ENCODE measurements around the gene RTKN2.
"Not testable (repeated sequence)": the region's sequence is repeated elsewhere in the genome, so short reads cannot be mapped to it uniquely, and the experiment has no call there.

The RTKN2 gene

GRCh38 chr10:62244785-62245467, 23.7 kb downstream of the RTKN2 start:
- peak; percentile 43 for DNase-seq (ENCODE audit: low spot score)
- peak overlapping the region; percentile 63 for H3K27ac Mint-ChIP-seq
- peaks cover 7% of the 10 kb centered on the region for H3K36me3 Mint-ChIP-seq (ENCODE audit: low read depth)
- no peaks in the 10 kb centered on the region for H3K27me3 Mint-ChIP-seq (ENCODE audit: low read depth)
- H3K9me3 Mint-ChIP-seq = no peaks in the 10 kb centered on the region
- H3K4me3 Mint-ChIP-seq = peak overlapping the region; percentile 66
- H3K4me1 Mint-ChIP-seq (ENCODE audit: low read depth) = peaks cover 32% of the 10 kb centered on the region

DNA sequence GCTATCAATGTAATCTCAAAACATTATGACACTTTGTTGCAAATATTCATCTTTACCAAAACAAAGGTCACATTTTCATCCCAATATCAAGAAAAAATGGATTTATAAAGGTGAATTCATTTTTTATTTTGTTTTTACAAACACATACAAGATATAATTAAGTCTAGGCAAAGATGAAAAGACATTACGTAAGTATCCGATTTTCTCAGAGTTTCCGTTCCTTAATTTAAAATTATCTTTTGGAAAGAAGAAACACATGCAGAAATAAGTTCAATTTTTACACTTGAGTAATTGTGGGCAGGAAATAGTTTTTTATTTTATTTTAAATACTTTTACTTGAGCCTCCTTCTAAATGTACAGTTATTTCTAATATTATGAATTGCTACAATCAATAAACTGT, 24.6 kb downstream of the RTKN2 start:
- Mint-ChIP-seq H3K4me3 (peak overlapping the region; percentile 65), H3K4me1 (ENCODE audit: low read depth) (peaks cover 32% of the 10 kb centered on the region), H3K9me3 (no peaks in the 10 kb centered on the region), H3K27me3 (ENCODE audit: low read depth) (no peaks in the 10 kb centered on the region), H3K36me3 (ENCODE audit: low read depth) (peaks cover 7% of the 10 kb centered on the region), H3K27ac (peak overlapping the region; percentile 17)
- no peak for DNase-seq (ENCODE audit: low spot score)

DNA sequence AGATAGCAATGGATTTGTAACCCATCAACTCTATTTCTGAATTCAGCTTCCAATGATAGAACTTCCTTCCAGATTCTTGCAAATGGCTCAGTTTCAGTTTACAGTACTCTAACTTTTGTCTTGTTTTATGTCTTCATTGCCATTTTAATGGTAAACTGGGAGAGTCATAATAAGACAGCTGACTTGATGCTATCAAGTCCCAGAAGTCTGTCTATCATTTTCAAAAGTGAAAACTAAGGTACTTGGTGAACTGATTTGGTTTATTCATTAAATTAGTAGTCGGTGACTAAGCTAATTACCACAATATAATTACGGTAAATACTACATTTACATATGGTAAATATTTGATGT, 25.0 kb downstream of the RTKN2 start:
- H3K9me3 Mint-ChIP-seq = no peaks in the 10 kb centered on the region
- H3K36me3 Mint-ChIP-seq (ENCODE audit: low read depth) = peaks cover 7% of the 10 kb centered on the region
- no peaks in the 10 kb centered on the region for H3K27me3 Mint-ChIP-seq (ENCODE audit: low read depth)
- peak overlapping the region; percentile 84 for H3K27ac Mint-ChIP-seq
- H3K4me3 Mint-ChIP-seq = peak overlapping the region; percentile 65
- DNase-seq (ENCODE audit: low spot score) = no peak
- H3K4me1 Mint-ChIP-seq (ENCODE audit: low read depth) = peaks cover 36% of the 10 kb centered on the region

GRCh38 chr10:62242965-62243646, 25.5 kb downstream of the RTKN2 start:
- H3K36me3 Mint-ChIP-seq (ENCODE audit: low read depth); H3K27me3 Mint-ChIP-seq (ENCODE audit: low read depth); H3K9me3 Mint-ChIP-seq; DNase-seq (ENCODE audit: low spot score): not testable (repeated sequence)
- peak overlapping the region; percentile 84 for H3K27ac Mint-ChIP-seq
- H3K4me1 Mint-ChIP-seq (ENCODE audit: low read depth) = peaks cover 36% of the 10 kb centered on the region
- peak overlapping the region; percentile 65 for H3K4me3 Mint-ChIP-seq

DNA sequence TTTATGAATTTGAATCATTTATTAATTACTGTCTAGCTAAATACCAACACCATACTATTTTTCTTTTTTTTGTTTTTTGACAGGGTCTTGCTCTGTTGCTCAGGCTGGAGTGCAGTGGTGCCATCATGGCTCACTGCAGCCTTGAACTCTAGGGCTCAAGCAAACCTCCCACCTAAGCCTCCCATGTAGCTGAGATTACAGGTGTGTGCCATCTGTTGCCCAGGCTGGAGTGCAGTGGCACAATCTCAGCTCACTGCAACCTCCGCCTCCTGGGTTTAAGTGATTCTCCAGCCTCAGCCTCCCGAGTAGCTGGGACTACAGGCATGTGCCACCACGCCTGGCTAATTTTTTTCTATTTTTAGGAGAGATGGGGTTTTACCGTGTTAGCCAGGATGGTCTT, 27.1 kb downstream of the RTKN2 start:
- H3K36me3 Mint-ChIP-seq (ENCODE audit: low read depth); H3K4me3 Mint-ChIP-seq; H3K27ac Mint-ChIP-seq: not testable (repeated sequence)

GRCh38 chr10:62239994-62240393, 28.6 kb downstream of the RTKN2 start:
- Mint-ChIP-seq H3K36me3 (ENCODE audit: low read depth) (peaks cover 8% of the 10 kb centered on the region), H3K4me3 (peak overlapping the region; percentile 7), H3K4me1 (ENCODE audit: low read depth) (peaks cover 38% of the 10 kb centered on the region), H3K27me3 (ENCODE audit: low read depth) (no peaks in the 10 kb centered on the region), H3K9me3 (no peaks in the 10 kb centered on the region), H3K27ac (peak overlapping the region; percentile 52)
- no peak for DNase-seq (ENCODE audit: low spot score)

More for the DNA sequence above, 27.1 kb downstream of the RTKN2 start:
- H3K9me3 Mint-ChIP-seq; DNase-seq (ENCODE audit: low spot score); H3K27me3 Mint-ChIP-seq (ENCODE audit: low read depth): not testable (repeated sequence)
- H3K4me1 Mint-ChIP-seq (ENCODE audit: low read depth) = peaks cover 39% of the 10 kb centered on the region

DNA sequence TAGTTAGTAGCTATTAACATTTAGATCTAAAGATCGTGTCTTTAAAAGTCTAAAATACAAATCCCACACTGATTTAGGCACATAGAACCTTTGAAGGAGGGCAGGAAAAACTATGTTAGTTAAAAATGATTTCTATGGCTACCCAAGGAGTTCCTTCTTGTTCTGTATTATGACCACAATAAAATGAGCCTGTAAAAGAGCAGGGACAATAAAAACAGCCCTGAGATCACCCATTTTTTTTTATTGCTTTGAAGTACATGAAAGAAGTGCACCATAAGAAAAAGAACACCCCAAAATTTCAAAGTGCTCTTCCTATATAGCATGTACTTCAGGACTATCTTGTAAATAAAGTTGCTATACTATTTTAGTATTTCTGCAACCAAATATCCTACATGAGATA, 29.8 kb downstream of the RTKN2 start:
- Mint-ChIP-seq H3K27me3 (ENCODE audit: low read depth) (no peaks in the 10 kb centered on the region), H3K9me3 (no peaks in the 10 kb centered on the region), H3K36me3 (ENCODE audit: low read depth) (peaks cover 14% of the 10 kb centered on the region), H3K4me3 (no peak overlapping the region), H3K27ac (peak overlapping the region; percentile 41), H3K4me1 (ENCODE audit: low read depth) (peaks cover 38% of the 10 kb centered on the region)
- no peak for DNase-seq (ENCODE audit: low spot score)

DNA sequence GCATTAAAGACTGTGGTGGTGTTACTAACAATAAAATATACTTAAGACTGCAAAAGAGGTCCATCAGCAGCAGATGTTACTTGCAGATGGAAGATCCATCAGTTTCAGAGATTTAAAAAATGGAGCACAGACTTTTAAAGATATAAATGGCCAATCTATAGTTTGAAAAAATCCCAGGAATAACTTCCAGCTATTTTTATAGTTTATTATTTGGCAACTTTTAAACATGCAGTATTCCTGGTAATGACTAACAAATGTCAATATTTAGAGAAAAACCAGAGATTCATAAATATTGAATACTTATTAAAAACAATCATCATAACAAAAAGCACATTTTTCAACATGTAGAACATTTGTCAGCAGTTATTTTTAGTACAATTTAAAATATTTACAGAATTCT, 30.7 kb downstream of the RTKN2 start:
- Mint-ChIP-seq H3K27ac (no peak overlapping the region), H3K4me3 (no peak overlapping the region), H3K4me1 (ENCODE audit: low read depth) (peaks cover 38% of the 10 kb centered on the region), H3K27me3 (ENCODE audit: low read depth) (no peaks in the 10 kb centered on the region), H3K9me3 (no peaks in the 10 kb centered on the region), H3K36me3 (ENCODE audit: low read depth) (peaks cover 12% of the 10 kb centered on the region)
- no peak for DNase-seq (ENCODE audit: low spot score)

DNA sequence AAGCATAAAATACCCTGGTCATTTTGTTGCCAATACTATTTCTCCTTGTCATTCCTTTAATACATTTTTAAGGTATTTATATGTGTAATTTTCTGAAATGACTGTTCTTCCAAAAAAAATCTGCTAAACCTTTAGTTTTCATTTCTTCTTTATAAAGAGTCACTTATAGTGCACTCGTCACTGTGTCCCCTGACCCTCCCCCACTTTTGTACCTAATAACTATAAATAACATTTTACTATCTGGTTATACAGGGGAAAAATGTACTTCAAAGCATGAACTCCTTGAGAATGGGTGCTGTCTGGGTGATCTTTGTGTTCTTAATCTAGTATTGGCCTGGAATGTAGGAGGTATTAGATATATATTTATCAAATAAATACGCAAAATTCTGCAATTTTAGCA, 31.1 kb downstream of the RTKN2 start:
- no peak for DNase-seq (ENCODE audit: low spot score)

DNA sequence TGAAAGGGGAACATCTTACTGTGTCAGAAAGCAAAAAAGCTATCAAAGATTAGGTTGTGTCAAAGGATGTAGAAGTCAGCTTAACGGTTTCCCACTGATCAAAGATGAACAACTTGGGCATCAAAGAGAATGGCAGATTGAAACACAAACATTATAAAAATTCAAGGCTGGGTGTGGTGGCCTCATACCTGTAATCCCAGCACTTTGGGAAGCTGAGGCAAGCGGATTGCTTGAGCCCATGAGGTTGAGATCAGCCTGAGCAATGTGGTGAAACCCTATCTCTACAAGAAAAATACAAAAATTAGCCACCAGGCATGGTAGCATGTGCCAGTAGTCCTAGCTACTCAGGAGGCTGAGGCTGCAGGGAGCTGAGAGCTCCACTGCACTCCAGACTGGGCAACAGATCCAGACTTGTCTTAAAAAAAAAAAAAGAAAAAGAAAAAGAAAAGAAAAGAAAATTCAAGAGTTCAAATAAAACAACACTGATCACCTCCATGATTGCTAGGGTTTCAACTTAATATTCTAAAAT, 34.5 kb downstream of the RTKN2 start:
- Mint-ChIP-seq H3K9me3 (no peaks in the 10 kb centered on the region), H3K4me3 (peak overlapping the region; percentile 33), H3K27me3 (ENCODE audit: low read depth) (no peaks in the 10 kb centered on the region), H3K36me3 (ENCODE audit: low read depth) (peaks cover 17% of the 10 kb centered on the region), H3K27ac (peak overlapping the region; percentile 32), H3K4me1 (ENCODE audit: low read depth) (peaks cover 36% of the 10 kb centered on the region)
- no peak for DNase-seq (ENCODE audit: low spot score)

More for the DNA sequence above, 31.1 kb downstream of the RTKN2 start:
- H3K36me3 Mint-ChIP-seq (ENCODE audit: low read depth) = peaks cover 12% of the 10 kb centered on the region
- H3K4me3 Mint-ChIP-seq = no peak overlapping the region
- no peak overlapping the region for H3K27ac Mint-ChIP-seq
- no peaks in the 10 kb centered on the region for H3K9me3 Mint-ChIP-seq
- no peaks in the 10 kb centered on the region for H3K27me3 Mint-ChIP-seq (ENCODE audit: low read depth)
- peaks cover 40% of the 10 kb centered on the region for H3K4me1 Mint-ChIP-seq (ENCODE audit: low read depth)

GRCh38 chr10:62233356-62234076, 35.1 kb downstream of the RTKN2 start:
- H3K36me3 Mint-ChIP-seq (ENCODE audit: low read depth) = peaks cover 17% of the 10 kb centered on the region
- H3K27me3 Mint-ChIP-seq (ENCODE audit: low read depth) = no peaks in the 10 kb centered on the region
- peak overlapping the region; percentile 33 for H3K4me3 Mint-ChIP-seq
- H3K9me3 Mint-ChIP-seq = no peaks in the 10 kb centered on the region
- peak overlapping the region; percentile 32 for H3K27ac Mint-ChIP-seq
- DNase-seq (ENCODE audit: low spot score) = no peak
- H3K4me1 Mint-ChIP-seq (ENCODE audit: low read depth) = peaks cover 32% of the 10 kb centered on the region

- H3K27ac Mint-ChIP-seq = peak overlapping the region; percentile 46
- no peaks in the 10 kb centered on the region for H3K27me3 Mint-ChIP-seq (ENCODE audit: low read depth)
- H3K4me1 Mint-ChIP-seq (ENCODE audit: low read depth) = peaks cover 32% of the 10 kb centered on the region
- peaks cover 17% of the 10 kb centered on the region for H3K36me3 Mint-ChIP-seq (ENCODE audit: low read depth)
- no peak for DNase-seq (ENCODE audit: low spot score)
- no peaks in the 10 kb centered on the region for H3K9me3 Mint-ChIP-seq
- no peak overlapping the region for H3K4me3 Mint-ChIP-seq
These were observed 36.8 kb downstream of the RTKN2 start for GRCh38 chr10:62231805-62232204.

- no peak for DNase-seq (ENCODE audit: low spot score)
- Mint-ChIP-seq H3K4me3 (no peak overlapping the region), H3K4me1 (ENCODE audit: low read depth) (peaks cover 29% of the 10 kb centered on the region), H3K27ac (peak overlapping the region; percentile 46), H3K36me3 (ENCODE audit: low read depth) (peaks cover 15% of the 10 kb centered on the region), H3K27me3 (ENCODE audit: low read depth) (no peaks in the 10 kb centered on the region), H3K9me3 (no peaks in the 10 kb centered on the region)
These were observed 37.3 kb downstream of the RTKN2 start for GRCh38 chr10:62231371-62231770.
